HG02571 (cell line): ENCODE measurements around the gene RABGGTA.

ENCODE experiments used
- ATAC-seq: cut with Tn5 transposase; IDR thresholded peaks from one replicate; pipeline ENCODE4 v1.9.1; 2021; ENCODE audit warnings: mild to moderate bottlenecking, moderate library complexity; ENCODE audit not compliant: unreplicated experiment

The RABGGTA gene

GRCh38 chr14:24271134-24271833, at the start of gene RABGGTA:
RABGGTA (minus strand) TSS chr14:24271597; CDS start chr14:24271115, 482 bp downstream.
- ATAC-seq, result peak; percentile 84

GRCh38 chr14:24317141-24317928, 45.9 kb upstream of the RABGGTA start:
- ATAC-seq, result no peak

- no peak for ATAC-seq
These were observed 45.2 kb upstream of the RABGGTA start for GRCh38 chr14:24316597-24316950.

GRCh38 chr14:24315807-24316596, 44.6 kb upstream of the RABGGTA start:
- ATAC-seq, result no peak

GRCh38 chr14:24315243-24315806, 43.9 kb upstream of the RABGGTA start:
- no peak for ATAC-seq

- ATAC-seq, result no peak
These were observed 43.2 kb upstream of the RABGGTA start for GRCh38 chr14:24314377-24315193.

- ATAC-seq, result no peak
These were observed 42.5 kb upstream of the RABGGTA start for GRCh38 chr14:24313913-24314312.

GRCh38 chr14:24312736-24313507, 41.5 kb upstream of the RABGGTA start:
- no peak for ATAC-seq

- ATAC-seq, result no peak
These were observed 40.6 kb upstream of the RABGGTA start for GRCh38 chr14:24311837-24312615.

- peak; percentile 55 for ATAC-seq
These were observed 39.5 kb upstream of the RABGGTA start, which contains the start of gene LTB4R for GRCh38 chr14:24310646-24311604. LTB4R (plus strand) TSS chr14:24311502; CDS start chr14:24315652, 4,150 bp downstream.

- ATAC-seq, result no peak
These were observed 38.9 kb upstream of the RABGGTA start for GRCh38 chr14:24310265-24310645.

GRCh38 chr14:24309538-24310264, 38.3 kb upstream of the RABGGTA start, which contains the start of gene LTB4R2:
LTB4R2 (plus strand) TSS chr14:24310140; CDS start chr14:24310665, 525 bp downstream.
- no peak for ATAC-seq

GRCh38 chr14:24308342-24309124, 37.1 kb upstream of the RABGGTA start:
- no peak for ATAC-seq

- no peak for ATAC-seq
These were observed 36.4 kb upstream of the RABGGTA start, which contains the start of gene CIDEB for GRCh38 chr14:24307575-24308341. CIDEB (minus strand) TSS chr14:24307977; CDS start chr14:24307858, 119 bp downstream.

- no peak for ATAC-seq
These were observed 35.8 kb upstream of the RABGGTA start for GRCh38 chr14:24307156-24307574.
